AG04450 (cell line): ENCODE measurements around the gene SERINC1. TPM values are rescaled to one million over a fixed set of nuclear protein-coding genes. Genes with fewer than 3 reads are reported as not detected.

Experiments used
- CTCF ChIA-PET: fragments of 300-600, 350-600 bp; formaldehyde crosslinking; extraction: SDS; loops from one replicate; lab custom pipeline; 2022; ENCODE audit warnings: antibody characterized with exemption, inconsistent platforms; lab: Charles Lee
- POLR2A ChIA-PET: fragments of 350-600 bp; formaldehyde crosslinking; extraction: SDS; loops from one replicate; lab custom pipeline; 2021; ENCODE audit warnings: antibody characterized with exemption, inconsistent platforms; lab: Yijun Ruan, JAX
- DNase-seq: peaks from one replicate; pipeline ENCODE4 v3.0.0-alpha.2; 2011; ENCODE audit warnings: low read depth, low spot score
- H3K27ac ChIP-seq: one replicate; pipeline ENCODE4 v1.5.1; 2012; ENCODE audit warnings: low read depth, low read length, control low read depth
- H3K27me3 ChIP-seq: one replicate; pipeline ENCODE4 v1.6.0; 2012; ENCODE audit warnings: low read length; ENCODE audit not compliant: control insufficient read depth, insufficient read depth
- H3K4me3 ChIP-seq: 2 replicates; pipeline ENCODE4 v1.5.1; 2011; ENCODE audit warnings: mild to moderate bottlenecking, low read depth, low read length, control low read depth
- H3K9me3 ChIP-seq: 2 replicates; pipeline ENCODE4 v1.5.1; 2012; ENCODE audit warnings: low read length; ENCODE audit not compliant: control insufficient read depth, insufficient read depth
- CTCF ChIP-seq: IDR thresholded peaks from 2 replicates; pipeline ENCODE4 v1.5.1; 2011; ENCODE audit warnings: low read depth, low read length, control low read depth, inconsistent platforms
- polyA plus RNA-seq: library from polyadenylated mRNA; depleted of rRNA; stranded (reverse); fragments of >200 nt; gene quantifications from 2 replicates; pipeline ENCODE4 v1.2.3, GENCODE V29; 2011

The SERINC1 gene
- polyA plus RNA-seq, 1 experiment = 186 TPM

GRCh38 chr6:122445274-122445673, 26.3 kb downstream of the SERINC1 start:
- no peaks in the 10 kb centered on the region for H3K27me3 ChIP-seq
- no peak for DNase-seq
- POLR2A ChIA-PET = no interaction called here
- no peak overlapping the region for H3K27ac ChIP-seq
- no peak overlapping the region for H3K4me3 ChIP-seq
- CTCF ChIA-PET = interaction anchor here (1.7 kb wide), 1 partner anchor 47 kb away, joined by 4 read pairs; no protein-coding TSS in a partner anchor
- TF ChIP-seq CTCF = no peak
- no peaks in the 10 kb centered on the region for H3K9me3 ChIP-seq

GRCh38 chr6:122438975-122439374, 32.6 kb downstream of the SERINC1 start:
- H3K27ac ChIP-seq = no peak overlapping the region
- DNase-seq = no peak
- no peak overlapping the region for H3K4me3 ChIP-seq
- POLR2A ChIA-PET = no interaction called here
- H3K27me3 ChIP-seq = no peaks in the 10 kb centered on the region
- no peak for TF ChIP-seq CTCF
- peaks cover 7% of the 10 kb centered on the region; the same call in 1 of the 2 replicates for H3K9me3 ChIP-seq
- CTCF ChIA-PET = no interaction called here

- TF ChIP-seq CTCF = no peak
- ChIA-PET CTCF (no interaction called here), POLR2A (no interaction called here)
- no peak for DNase-seq
- H3K9me3 ChIP-seq = no peaks in the 10 kb centered on the region
- H3K27ac ChIP-seq = no peak overlapping the region
- no peak overlapping the region for H3K4me3 ChIP-seq
- no peaks in the 10 kb centered on the region for H3K27me3 ChIP-seq
Observed at GRCh38 chr6:122432816-122433215, 38.8 kb downstream of the SERINC1 start.

- no peak for DNase-seq
- no peaks in the 10 kb centered on the region for H3K27me3 ChIP-seq
- no peak for TF ChIP-seq CTCF
- no peak overlapping the region for H3K27ac ChIP-seq
- ChIA-PET CTCF (interaction anchor here (0.6 kb wide), 1 partner anchor 89 kb away, joined by 5 read pairs; no protein-coding TSS in a partner anchor), POLR2A (no interaction called here)
- H3K4me3 ChIP-seq = no peak overlapping the region
- H3K9me3 ChIP-seq = no peaks in the 10 kb centered on the region
Observed at GRCh38 chr6:122431780-122432179, 39.8 kb downstream of the SERINC1 start.

- POLR2A ChIA-PET = no interaction called here
Observed at GRCh38 chr6:122429323-122429722, 42.3 kb downstream of the SERINC1 start.

More at GRCh38 chr6:122429323-122429722, 42.3 kb downstream of the SERINC1 start:
- TF ChIP-seq CTCF = no peak
- no peak for DNase-seq
- H3K27me3 ChIP-seq = no peaks in the 10 kb centered on the region
- H3K9me3 ChIP-seq = no peaks in the 10 kb centered on the region
- H3K4me3 ChIP-seq = no peak overlapping the region
- H3K27ac ChIP-seq = no peak overlapping the region
- CTCF ChIA-PET = interaction anchor here (1.4 kb wide), 1 partner anchor 62 kb away, joined by 3 read pairs; no protein-coding TSS in a partner anchor
